IPS-18c (cell line): ENCODE data around the gene PTPRG.

Experiments
- H3K4me3 ChIP-seq: 2 replicates; pipeline ENCODE4 v1.7.0; 2013; ENCODE audit warnings: low read depth, mild to moderate bottlenecking, low read length, moderate library complexity; ENCODE audit not compliant: insufficient read depth
- H3K9me3 ChIP-seq: one replicate; pipeline ENCODE4 v1.6.1; 2013; ENCODE audit warnings: mild to moderate bottlenecking, low read length, moderate library complexity; ENCODE audit not compliant: control insufficient read depth, insufficient read depth

The PTPRG gene

DNA sequence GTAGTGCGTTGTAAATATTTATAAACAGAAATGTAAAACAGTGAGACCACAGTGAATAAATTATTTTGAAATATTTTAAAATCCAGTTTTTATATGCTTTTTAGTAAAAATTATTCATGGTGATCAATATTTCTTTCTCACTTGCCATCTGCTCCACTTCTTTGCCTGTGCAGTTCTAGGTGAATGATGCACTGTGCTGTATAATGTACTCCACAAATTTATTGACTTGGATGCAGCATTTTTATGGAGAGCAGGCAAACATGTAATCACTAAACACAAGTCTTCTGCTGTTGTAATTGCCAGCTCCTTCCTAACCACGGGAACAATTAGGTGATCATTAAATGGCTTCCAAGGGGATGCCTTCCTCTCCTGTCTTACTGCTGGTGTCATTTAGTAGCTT lies 395.9 kb downstream of the PTPRG start:
- Histone ChIP-seq H3K9me3 (no peaks in the 10 kb centered on the region), H3K4me3 (no peak overlapping the region)

DNA sequence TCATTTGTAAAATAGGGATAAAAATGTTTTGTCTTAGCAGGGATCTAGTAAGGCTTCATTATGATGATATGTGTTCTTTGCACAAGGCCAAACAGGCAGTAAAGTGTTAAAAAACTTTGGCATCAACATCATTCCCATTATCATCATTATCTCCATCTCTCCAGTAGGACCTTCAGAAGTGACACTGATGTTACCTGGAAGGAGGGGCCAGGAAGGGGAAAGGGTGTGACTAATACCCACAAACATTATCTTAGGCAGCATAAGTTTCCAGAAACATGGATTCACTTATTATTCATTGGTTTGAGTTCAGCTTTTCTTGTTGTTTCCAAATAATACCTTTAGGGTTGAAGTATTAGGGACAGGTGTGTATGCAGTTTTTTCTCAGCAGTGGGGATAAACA lies 399.6 kb downstream of the PTPRG start:
- H3K4me3 ChIP-seq = no peak overlapping the region
- no peaks in the 10 kb centered on the region for H3K9me3 ChIP-seq

DNA sequence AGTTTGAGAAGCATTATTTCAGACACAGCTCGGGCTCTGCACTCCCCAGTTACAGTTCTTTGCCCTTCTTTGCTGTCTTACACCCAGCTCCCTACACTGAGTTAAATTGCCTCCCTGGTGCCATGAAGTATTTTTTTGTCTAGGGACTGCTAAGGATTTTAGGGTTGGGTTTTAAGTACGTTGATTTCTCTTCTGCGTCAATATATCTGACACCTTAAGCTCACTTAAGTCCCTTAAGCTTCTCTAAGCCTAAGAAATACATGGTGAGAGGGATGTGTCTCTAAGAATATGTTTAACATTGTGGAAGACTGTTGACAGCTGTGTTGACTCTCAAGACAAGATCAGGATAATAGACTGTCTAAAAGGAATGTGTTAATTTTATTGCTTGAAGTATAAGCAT lies 400.5 kb downstream of the PTPRG start:
- no peak overlapping the region for H3K4me3 ChIP-seq

DNA sequence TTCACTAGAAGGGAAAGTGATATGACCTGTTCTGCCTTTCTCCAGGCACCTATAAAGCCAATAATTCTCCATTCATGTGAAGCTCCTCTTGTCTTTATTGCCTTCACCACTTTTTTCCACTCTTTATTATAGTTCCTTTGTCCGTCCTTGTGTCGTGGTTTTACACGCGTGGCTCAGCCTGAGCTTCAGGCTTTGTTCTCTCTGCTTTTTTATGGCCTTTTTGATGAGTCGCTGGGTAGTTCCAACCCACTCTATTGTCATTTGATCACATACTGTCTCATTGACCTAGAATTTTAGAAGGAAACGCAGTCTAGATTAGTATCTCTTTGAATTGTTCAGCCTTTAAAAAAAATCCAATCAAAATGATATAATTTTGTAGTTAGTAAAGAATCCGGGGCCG lies 403.2 kb downstream of the PTPRG start:
- Histone ChIP-seq H3K9me3 (no peaks in the 10 kb centered on the region), H3K4me3 (no peak overlapping the region)

More for the DNA sequence above, 400.5 kb downstream of the PTPRG start:
- H3K9me3 ChIP-seq = no peaks in the 10 kb centered on the region

DNA sequence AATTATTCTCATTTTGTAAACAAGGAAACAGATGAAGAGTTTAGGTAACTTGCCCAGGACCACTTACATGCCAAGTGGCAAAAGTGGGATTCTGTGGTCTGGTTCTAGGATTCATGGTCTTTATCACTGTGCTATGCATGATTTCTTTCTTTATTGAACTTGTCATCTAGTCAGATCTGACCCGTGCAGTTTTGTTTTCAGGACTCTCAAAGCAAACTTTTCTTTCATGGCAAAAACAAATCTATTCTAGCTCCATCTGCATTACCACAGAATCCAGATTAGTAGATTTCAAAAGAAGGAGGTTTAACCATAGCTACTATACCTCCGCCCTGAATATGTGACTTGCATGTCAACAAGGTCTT lies 404.4 kb downstream of the PTPRG start:
- Histone ChIP-seq H3K9me3 (no peaks in the 10 kb centered on the region), H3K4me3 (no peak overlapping the region)

DNA sequence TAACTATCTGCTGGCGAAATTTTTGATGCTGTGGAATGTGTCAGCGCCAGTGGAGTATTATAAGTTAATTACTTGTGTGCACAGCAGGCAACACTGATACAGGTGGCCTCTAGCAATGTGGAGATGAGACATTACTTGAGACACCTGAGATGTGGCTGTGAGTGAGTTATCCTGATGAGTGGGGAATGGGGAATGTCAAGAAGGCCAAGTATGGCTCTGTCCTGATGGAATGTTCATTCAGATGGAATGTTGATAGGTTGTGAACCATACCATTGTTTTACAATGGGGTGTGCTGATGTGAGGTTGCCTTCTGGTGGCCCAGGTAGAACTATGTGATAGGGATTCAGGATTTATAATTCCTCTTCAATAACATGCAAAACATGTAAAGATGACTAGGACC lies 404.8 kb downstream of the PTPRG start:
- Histone ChIP-seq H3K4me3 (no peak overlapping the region), H3K9me3 (no peaks in the 10 kb centered on the region)

DNA sequence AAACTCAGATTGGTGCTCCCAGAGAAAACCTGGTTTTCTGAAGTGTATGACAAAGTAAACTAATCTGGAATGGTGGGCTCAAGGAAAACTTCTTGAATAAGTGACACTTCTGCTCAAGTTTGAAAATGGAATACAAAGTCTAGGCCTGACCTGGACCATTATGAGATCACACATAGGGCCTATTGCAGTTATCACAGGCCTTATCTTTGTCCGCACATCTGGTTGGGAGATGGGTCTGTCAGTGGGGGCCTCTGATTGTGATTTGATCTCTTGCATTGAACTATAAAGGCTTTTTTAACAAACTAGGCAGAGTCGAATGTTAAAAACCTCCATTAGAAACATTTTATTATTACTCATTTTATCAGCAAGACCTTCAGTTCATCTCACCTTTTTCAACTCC lies 405.6 kb downstream of the PTPRG start:
- no peak overlapping the region for H3K4me3 ChIP-seq
- no peaks in the 10 kb centered on the region for H3K9me3 ChIP-seq

DNA sequence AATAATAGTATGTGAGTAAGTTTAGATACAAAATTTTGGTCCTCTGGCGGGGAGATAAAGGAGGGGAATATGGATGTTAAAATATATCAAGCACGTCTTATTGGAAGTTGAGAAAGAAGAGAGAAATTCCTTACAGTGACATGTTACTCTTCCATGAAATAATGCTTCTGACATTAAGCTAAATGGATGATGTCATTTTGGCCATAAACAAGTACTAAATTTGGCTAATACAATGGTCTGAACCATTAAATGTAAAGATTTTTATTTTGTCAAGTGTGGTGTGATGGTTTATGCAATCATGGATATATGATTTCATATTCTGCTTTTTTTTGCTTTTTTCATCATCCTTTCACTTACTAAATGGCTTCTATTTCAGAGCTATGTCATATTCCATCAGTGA lies 406.6 kb downstream of the PTPRG start:
- H3K9me3 ChIP-seq = no peaks in the 10 kb centered on the region
- H3K4me3 ChIP-seq = no peak overlapping the region

DNA sequence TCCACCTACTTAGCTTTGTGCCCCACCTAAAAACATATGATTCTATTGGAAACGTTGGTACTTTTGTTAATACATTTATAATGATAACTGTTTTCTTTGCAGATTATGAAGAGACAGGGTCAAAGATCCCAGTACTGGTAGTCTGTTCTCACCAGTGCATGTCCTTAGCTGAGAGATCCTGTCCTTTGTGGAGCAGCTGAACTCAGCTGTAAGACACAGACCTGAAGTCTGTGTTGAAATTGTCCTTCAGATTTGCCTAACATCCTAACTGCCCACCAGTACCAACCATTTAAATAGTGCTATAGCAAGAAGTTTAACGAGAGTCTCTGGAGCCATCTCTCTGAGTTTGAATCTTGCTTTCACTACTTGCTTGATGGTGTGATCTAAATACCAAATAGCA lies 413.3 kb downstream of the PTPRG start:
- no peak overlapping the region for H3K4me3 ChIP-seq
- no peaks in the 10 kb centered on the region for H3K9me3 ChIP-seq

DNA sequence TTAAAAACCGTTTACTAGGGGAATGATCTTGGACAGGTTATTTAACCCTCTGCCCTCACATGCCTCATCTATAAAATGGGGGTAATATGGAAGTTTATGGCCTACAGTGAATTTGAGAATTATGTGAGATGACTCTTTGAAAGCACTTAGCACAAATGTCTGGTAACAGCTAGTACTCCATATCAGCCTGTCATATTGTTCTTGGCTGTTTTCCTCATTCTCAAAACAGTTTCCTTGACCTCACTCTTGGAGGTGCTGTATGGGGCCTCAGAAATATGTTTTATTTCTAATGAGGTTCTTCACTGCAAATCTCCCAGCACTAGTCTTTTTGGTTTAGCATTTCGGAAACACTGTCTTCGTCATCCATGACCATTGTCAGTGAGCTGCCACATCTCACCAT lies 413.8 kb downstream of the PTPRG start:
- Histone ChIP-seq H3K4me3 (no peak overlapping the region), H3K9me3 (no peaks in the 10 kb centered on the region)

DNA sequence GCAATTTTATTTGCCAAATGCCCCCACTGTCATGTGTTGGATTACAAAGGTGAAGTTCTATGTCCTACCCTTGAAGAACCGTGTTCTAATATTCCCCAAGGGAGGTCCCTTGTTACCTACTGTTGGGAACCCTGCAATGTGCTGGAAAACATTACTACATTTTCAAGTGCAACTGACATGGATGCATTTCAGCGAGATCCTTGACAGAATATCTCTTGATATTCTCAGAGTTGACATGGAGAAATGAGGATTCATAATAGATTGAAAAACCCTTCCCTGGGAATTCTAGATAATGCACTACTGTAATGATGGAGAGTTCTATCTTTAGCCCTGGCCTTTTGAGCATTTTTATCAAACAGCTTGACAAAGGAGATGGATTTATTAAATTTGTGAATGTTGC lies 414.6 kb downstream of the PTPRG start:
- Histone ChIP-seq H3K4me3 (no peak overlapping the region), H3K9me3 (no peaks in the 10 kb centered on the region)

DNA sequence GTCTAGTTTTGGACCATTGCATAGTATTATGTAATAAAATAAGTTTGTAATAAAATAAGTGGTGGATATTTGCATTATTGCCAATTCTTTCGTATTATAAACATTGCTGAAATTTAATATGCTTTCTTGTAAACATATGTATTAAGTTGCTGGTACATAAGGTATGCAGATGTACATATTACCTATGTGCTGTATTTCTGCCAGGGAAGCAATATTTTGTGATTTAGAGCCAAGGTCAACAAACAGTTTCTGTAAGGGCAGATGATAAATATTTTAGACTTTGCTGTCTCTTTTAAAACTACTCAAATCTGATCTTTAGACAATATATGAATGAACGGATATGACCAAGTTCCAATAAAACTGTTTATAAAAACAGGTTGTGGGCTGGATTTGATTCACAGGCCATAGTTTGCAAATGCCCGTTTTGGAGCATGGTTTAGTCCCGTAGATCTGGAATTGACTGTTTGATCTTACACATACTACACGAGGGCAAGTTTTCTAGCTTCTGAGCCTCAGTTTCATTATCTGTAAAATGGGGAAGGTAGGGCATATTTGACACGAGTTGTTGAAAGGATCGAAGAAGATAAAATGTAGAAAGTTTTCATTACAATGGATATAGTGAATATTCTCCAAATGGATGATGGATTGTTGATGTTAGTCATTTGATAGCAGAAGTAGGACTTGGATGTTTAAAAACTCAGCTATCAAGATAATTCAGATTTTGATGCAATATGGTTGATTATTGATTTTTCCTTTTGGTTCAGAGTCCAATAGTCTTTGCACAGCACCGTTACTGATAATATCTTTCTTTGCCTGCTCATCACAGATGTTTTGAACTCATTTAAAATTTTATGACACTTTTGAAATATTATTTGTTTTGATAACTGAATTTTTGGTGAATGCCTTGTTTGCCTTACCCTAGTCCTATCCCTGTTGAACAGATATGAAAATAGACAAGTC lies 417.4 kb downstream of the PTPRG start:
- Histone ChIP-seq H3K4me3 (no peak overlapping the region), H3K9me3 (no peaks in the 10 kb centered on the region)

DNA sequence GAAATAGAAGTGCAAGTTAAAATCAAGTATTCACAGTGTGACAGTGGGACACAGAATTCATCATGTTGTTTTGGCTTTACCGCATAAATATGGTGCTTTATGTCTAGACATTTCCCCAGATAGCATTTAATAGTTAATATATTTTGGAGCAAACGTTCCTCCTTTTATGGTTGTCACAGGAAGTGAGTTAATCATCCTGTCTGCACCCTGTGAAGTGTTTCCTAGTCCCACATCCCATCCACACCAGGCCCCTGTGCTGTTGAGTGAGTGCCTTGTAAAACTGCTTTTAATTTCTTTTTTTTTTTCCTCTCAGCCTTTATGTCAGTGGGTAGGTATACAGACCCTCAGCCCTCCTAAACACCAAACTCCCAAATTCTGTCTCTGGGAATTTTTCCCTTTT lies 418.3 kb downstream of the PTPRG start:
- H3K4me3 ChIP-seq = no peak overlapping the region

DNA sequence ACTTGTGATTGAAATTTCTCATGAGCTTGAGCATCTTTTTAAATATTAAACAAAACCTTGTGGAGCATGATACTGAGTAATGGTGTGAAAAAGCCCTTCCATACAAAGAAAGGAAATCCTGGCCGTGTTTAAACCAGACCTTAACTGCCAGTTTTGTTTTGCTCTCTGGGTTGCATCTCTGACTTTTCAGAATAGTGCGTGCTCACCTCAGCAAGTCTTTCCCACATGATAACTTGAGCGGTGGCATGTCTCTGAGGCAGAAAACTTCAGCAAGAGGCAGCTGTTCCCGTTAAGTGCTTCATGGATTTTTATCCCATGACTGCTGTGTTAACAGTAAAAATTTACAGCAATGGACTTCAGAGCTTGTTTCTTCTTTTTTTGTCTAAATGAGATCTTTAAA lies 418.7 kb downstream of the PTPRG start:
- H3K9me3 ChIP-seq = no peaks in the 10 kb centered on the region
- H3K4me3 ChIP-seq = no peak overlapping the region

More for the DNA sequence above, 418.3 kb downstream of the PTPRG start:
- no peaks in the 10 kb centered on the region for H3K9me3 ChIP-seq

DNA sequence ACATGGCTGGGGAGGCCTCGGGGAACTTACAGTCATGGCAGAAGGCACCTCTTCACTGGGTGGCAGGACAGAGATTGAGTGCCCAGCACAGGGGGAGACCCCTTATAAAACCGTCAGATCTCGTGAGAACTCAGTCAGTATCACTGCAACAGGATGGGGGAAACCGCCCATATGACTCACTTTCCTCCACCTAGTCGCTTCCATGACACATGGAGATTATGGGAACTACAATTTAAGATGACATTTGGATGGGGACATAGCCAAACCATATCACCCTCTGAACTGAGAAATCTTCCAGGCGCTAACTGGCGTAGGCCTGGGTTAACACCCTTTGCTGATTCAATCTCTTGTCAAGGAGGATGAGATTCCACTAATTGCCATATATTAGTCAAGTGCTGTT lies 419.7 kb downstream of the PTPRG start:
- Histone ChIP-seq H3K9me3 (no peaks in the 10 kb centered on the region), H3K4me3 (no peak overlapping the region)

DNA sequence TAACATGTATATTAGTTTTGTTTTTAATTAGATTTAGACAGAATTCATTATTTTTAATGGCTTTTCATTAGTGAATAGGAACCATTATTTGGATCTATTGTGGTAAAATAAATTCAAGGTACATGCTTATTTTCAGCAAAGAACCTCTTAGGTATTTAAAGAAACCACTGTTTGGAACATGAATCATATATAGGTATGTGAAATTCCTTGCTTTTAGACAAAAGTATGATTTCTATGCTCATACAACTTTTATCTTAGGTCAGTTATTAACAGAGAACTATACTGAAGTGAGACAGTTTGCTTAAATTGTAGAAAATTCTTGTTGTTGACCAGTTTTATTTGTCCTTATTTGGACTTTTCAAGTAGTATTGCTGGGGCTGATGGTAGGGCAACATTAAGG lies 422.1 kb downstream of the PTPRG start:
- H3K4me3 ChIP-seq = no peak overlapping the region

DNA sequence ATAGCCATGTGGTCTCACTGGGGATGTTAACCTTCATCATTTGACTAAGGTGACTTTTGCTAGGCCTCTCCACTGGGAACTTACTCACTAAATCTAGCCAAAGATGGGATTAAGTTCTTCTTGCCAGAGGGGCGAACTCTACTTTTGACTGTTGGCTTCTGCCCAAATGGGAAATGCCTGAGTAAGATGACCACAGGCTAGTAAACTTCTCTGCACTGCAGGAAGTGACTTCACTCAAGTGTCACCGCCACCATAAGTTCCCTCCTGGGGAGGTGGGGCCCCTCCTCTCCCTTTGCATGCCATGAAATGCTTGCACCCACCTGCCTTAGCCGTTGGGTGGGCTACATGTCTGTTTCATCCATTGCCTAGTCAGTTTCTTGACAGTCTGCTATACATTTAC lies 423.6 kb downstream of the PTPRG start:
- Histone ChIP-seq H3K9me3 (no peaks in the 10 kb centered on the region), H3K4me3 (no peak overlapping the region)

More for the DNA sequence above, 422.1 kb downstream of the PTPRG start:
- H3K9me3 ChIP-seq = no peaks in the 10 kb centered on the region

DNA sequence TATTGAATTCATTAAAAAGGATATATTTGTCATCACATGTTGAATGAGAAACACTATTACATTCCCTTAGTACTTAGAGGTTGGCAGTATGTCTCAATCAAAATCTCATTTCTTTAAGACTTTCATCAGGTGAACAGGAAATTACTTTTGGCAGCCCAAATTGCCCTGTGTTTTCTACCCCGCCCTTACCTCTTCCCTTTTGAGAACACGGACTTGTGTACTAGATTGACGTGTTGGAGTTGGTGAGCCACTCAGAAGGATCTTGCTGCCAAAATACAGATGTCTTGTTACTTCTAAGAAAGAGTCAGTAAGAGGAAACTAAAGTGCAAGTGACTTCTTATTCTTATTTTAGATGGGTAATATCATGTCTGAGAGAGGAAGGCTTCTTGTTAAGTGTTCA lies 425.1 kb downstream of the PTPRG start:
- no peaks in the 10 kb centered on the region for H3K9me3 ChIP-seq
- no peak overlapping the region for H3K4me3 ChIP-seq

DNA sequence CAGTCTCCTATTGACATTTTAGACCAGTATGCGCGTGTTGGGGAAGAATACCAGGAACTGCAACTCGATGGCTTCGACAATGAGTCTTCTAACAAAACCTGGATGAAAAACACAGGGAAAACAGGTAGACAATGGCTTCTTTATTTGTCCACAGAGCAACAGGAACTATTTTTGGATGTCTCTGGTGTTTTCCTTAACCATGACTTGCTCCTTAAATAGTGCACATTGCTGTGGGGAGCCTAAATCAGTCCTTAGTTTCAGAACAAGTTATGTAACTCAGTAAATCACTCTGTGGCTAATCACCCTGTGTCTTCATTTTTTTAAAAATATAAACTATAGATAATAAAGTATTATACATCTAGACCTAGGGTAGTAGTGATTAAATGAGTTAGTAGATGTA lies 428.3 kb downstream of the PTPRG start:
- no peaks in the 10 kb centered on the region for H3K9me3 ChIP-seq
- H3K4me3 ChIP-seq = no peak overlapping the region
